GM12878 (cell line): ENCODE results near the gene FFAR2. TPM values are rescaled to one million over a fixed set of nuclear protein-coding genes. Genes with fewer than 3 reads are reported as not detected.

ENCODE experiments used
- ATAC-seq: fragments of 200-7000 bp; cut with Tn5 transposase; 3 replicates; pipeline ENCODE4 v1.9.1; 2020; ENCODE audit warnings: mild to moderate bottlenecking, moderate library complexity
- BruUV-seq: library from RNA; stranded (reverse); fragments of 400-500 nt; replicated peaks from 2 replicates; lab custom pipeline; 2021; lab: Mats Ljungman, UMichigan
- CTCF ChIA-PET: fragments of 300-600 bp; sonication (Branson Sonifier 250); formaldehyde crosslinking; extraction: SDS; loops from one replicate; lab custom pipeline; 2021; ENCODE audit warnings: inconsistent platforms; lab: Yijun Ruan, JAX
- POLR2A ChIA-PET: fragments of 350-600 bp; formaldehyde crosslinking; extraction: SDS; loops from one replicate; lab custom pipeline; 2021; ENCODE audit warnings: inconsistent platforms; lab: Charles Lee
- RAD21 ChIA-PET: fragments of 300-600 bp; sonication (Branson Sonifier 250); formaldehyde crosslinking; loops from one replicate; lab custom pipeline; 2023; ENCODE audit warnings: antibody characterized with exemption; ENCODE audit not compliant: unreplicated experiment; lab: Charles Lee
- SMC1A ChIA-PET: fragments of 300-600 bp; sonication (Branson Sonifier 250); formaldehyde crosslinking; loops from one replicate; lab custom pipeline; 2023; ENCODE audit not compliant: unreplicated experiment, uncharacterized antibody; lab: Charles Lee
- DNase-seq: peaks from one replicate; pipeline ENCODE4 v3.0.0-alpha.2; 2011; ENCODE audit warnings: low read depth, low spot score
- FAIRE-seq: peaks from 3 replicates; lab custom pipeline; 2011; peaks lifted over from hg19 to GRCh38; lab: Jason Lieb, UNC
- H2AFZ ChIP-seq: 2 replicates; pipeline ENCODE4 v1.6.0; 2011; ENCODE audit warnings: low read depth, low read length, control low read depth; ENCODE audit not compliant: control insufficient read depth
- H3K27ac ChIP-seq: 2 replicates; pipeline ENCODE4 v1.5.1; 2011; ENCODE audit warnings: control low read depth; ENCODE audit not compliant: control insufficient read depth, insufficient read depth
- H3K27me3 ChIP-seq, 2 experiments: replicated peaks in 1 of 2; 2 replicates each; pipeline versions ENCODE4 v1.6.0 to v1.6.1; 2011; ENCODE audit warnings: low read length in 1 of 2; ENCODE audit not compliant: control insufficient read depth in 2 of 2, insufficient read depth in 2 of 2
- H3K36me3 ChIP-seq, 2 experiments: 2 replicates each; pipeline ENCODE4 v1.5.1; 2011; ENCODE audit warnings: low read length in 1 of 2; ENCODE audit not compliant: control insufficient read depth in 2 of 2, insufficient read depth in 2 of 2
- H3K4me1 ChIP-seq: 2 replicates; pipeline ENCODE4 v1.6.1; 2011; ENCODE audit warnings: mild to moderate bottlenecking, low read length, moderate library complexity, mixed read lengths; ENCODE audit not compliant: control insufficient read depth, insufficient read depth
- H3K4me2 ChIP-seq: 2 replicates; pipeline ENCODE4 v1.6.0; 2011; ENCODE audit warnings: control low read depth; ENCODE audit not compliant: control insufficient read depth, insufficient read depth
- H3K4me3 ChIP-seq: fragments of 200-600 bp; sonication (generic); 2 replicates; pipeline ENCODE4 v1.5.1; 2016
- H3K79me2 ChIP-seq: 2 replicates; pipeline ENCODE4 v1.6.0; 2011; ENCODE audit warnings: low read length; ENCODE audit not compliant: control insufficient read depth, insufficient read depth
- H3K9ac ChIP-seq: 2 replicates; pipeline ENCODE4 v1.8.0; 2011; ENCODE audit warnings: low read length, control low read depth, mixed read lengths; ENCODE audit not compliant: control insufficient read depth, insufficient read depth
- H3K9me3 ChIP-seq: replicated peaks from 3 replicates; pipeline ENCODE4 v1.5.1; 2011; ENCODE audit warnings: mild to moderate bottlenecking, low read length; ENCODE audit not compliant: control insufficient read depth, insufficient read depth
- H4K20me1 ChIP-seq: 2 replicates; pipeline ENCODE4 v1.6.0; 2011; ENCODE audit not compliant: control insufficient read depth, insufficient read depth
- CBFB ChIP-seq: IDR thresholded peaks from 2 replicates; pipeline ENCODE4 v1.6.1; 2016; ENCODE audit warnings: antibody characterized with exemption, low read depth
- EED ChIP-seq: sonication (generic); IDR thresholded peaks from 2 replicates; pipeline ENCODE4 v1.6.1; 2016; ENCODE audit warnings: antibody characterized with exemption, low read depth
- IKZF1 ChIP-seq: fragments of 450-650 bp; conservative IDR thresholded peaks from 2 replicates; pipeline ENCODE4 v1.6.1; 2017; ENCODE audit warnings: antibody characterized with exemption, mild to moderate bottlenecking
- IRF4 ChIP-seq: IDR thresholded peaks from 2 replicates; pipeline ENCODE4 v1.6.1; 2011; ENCODE audit warnings: low read depth, low read length
- RBBP5 ChIP-seq: fragments of 200-600 bp; sonication (generic); conservative IDR thresholded peaks from 2 replicates; pipeline ENCODE4 v1.6.1; 2016
- SREBF1 ChIP-seq: IDR thresholded peaks from 2 replicates; pipeline ENCODE4 v1.6.1; 2012; ENCODE audit warnings: mild to moderate bottlenecking, low read length
- STAT3 ChIP-seq: IDR thresholded peaks from 2 replicates; pipeline ENCODE4 v1.6.1; 2011; ENCODE audit warnings: low read depth, low read length, improper control_type of control experiment
- TAF1 ChIP-seq: IDR thresholded peaks from 2 replicates; pipeline ENCODE4 v1.6.1; 2011; ENCODE audit warnings: mild to moderate bottlenecking, low read depth, low read length, borderline replicate concordance
- WGBS: methylation state at CpG from one replicate; pipeline ENCODE4 v1.1.6; 2016; ENCODE audit warnings: low lambda C conversion rate; ENCODE audit not compliant: insufficient replicate concordance, insufficient coverage; ENCODE audit errors: missing lambda C conversion rate; 5-methylcytosine and 5-hydroxymethylcytosine counted together
- in situ Hi-C: fragments of 300-500 bp; cut with MboI; formaldehyde crosslinking; loops from 9 replicates; pipeline ENCODE4 v1.14.3; 2018; ENCODE audit warnings: mixed read lengths
- intact Hi-C: fragments of 100-400 bp; cut with micrococcal nuclease; formaldehyde crosslinking; loops from one replicate; pipeline ENCODE4 v1.14.2; 2022; ENCODE audit not compliant: unreplicated experiment
- polyA plus RNA-seq, 11 experiments: library from polyadenylated mRNA; depleted of rRNA in 4 of 11; unstranded in 6 of 11; stranded (reverse) in 5 of 11; fragments of >200 nt; fragmentation: Nextera tagmentation in 4 of 11; fragmentation: Illumina TruSeq in 1 of 11; extraction: Ambion mirVana in 4 of 11; extraction: Trizol in 1 of 11; gene quantifications; 1 replicate in 1 of 11; 2 replicates in 10 of 11; pipeline versions ENCODE4 v1.2.1 to v1.2.3, GENCODE V29; 2011 to 2016; ENCODE audit warnings: inconsistent platforms in 2 of 11, missing spikeins in 2 of 11, low read depth in 1 of 11
- total RNA-seq, 4 experiments: library from RNA; depleted of rRNA in 3 of 4; stranded (reverse); fragments of >200 nt in 3 of 4; fragmentation: Illumina TruSeq in 1 of 4; extraction: Trizol in 1 of 4; gene quantifications; 2 replicates each; pipeline versions ENCODE4 v1.2.1 to v1.2.3, GENCODE V29; 2013 to 2021
- TF ChIP-seq, protein P1 (sequence below): IDR thresholded peaks from 2 replicates; pipeline ENCODE4 v1.6.1; 2011; ENCODE audit warnings: low read depth, mild to moderate bottlenecking, low read length, moderate library complexity, borderline replicate concordance; ENCODE audit errors: extremely low read depth
- TF ChIP-seq, protein P2 (sequence below): fragments of 450-650 bp; IDR thresholded peaks from 2 replicates; pipeline ENCODE4 v1.6.1; 2017; ENCODE audit warnings: low read depth, mild to moderate bottlenecking, moderate library complexity
- TF ChIP-seq, protein P3 (sequence below): fragments of 450-650 bp; IDR thresholded peaks from 2 replicates; pipeline ENCODE4 v1.6.1; 2018; ENCODE audit warnings: mild to moderate bottlenecking, low read depth, moderate library complexity; ENCODE audit not compliant: partially characterized antibody
- TF ChIP-seq, protein P4 (sequence below): fragments of 450-650 bp; IDR thresholded peaks from 2 replicates; pipeline ENCODE4 v1.6.1; 2017; ENCODE audit warnings: mild to moderate bottlenecking, low read depth, inconsistent platforms; ENCODE audit not compliant: poor library complexity, severe bottlenecking
- TF ChIP-seq, protein P5 (sequence below): IDR thresholded peaks from 2 replicates; pipeline ENCODE4 v1.6.1; 2011; ENCODE audit warnings: borderline replicate concordance, low read depth, mild to moderate bottlenecking, moderate library complexity, low read length; ENCODE audit not compliant: insufficient read depth, poor library complexity, severe bottlenecking

The FFAR2 gene
- total and polyA plus RNA-seq, 10 of the 15 experiments (the other 5 are each of a cell fraction or from before 2014, with no cell fraction given): 0.05 to 4.0 (median 2.1) TPM

DNA sequence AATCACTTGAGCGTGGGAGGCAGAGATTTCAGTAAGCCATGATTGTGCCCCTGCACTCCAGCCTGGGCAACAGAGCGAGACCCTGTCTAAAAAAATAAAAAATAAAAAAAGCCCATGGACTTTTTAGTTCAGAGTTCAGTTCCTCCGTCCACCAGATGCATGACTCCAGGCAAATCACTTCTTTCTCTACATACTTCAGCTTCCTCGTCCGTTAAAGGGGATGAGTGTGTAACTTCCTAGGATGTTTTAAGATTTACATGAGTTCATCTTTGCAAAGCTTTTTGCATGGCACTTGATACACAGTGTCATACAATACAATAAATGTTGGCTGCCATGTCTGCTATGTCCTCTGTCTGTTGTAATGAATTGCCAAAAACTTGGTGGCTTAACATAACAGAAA lies 10.0 kb upstream of the FFAR2 start:
- H4K20me1 ChIP-seq: no peaks in the 10 kb centered on the region
- intact Hi-C loops (no loop called here), in situ Hi-C loops (no loop called here)
- H3K36me3 ChIP-seq: no peaks in the 10 kb centered on the region
- H3K79me2 ChIP-seq: no peaks in the 10 kb centered on the region
- H3K4me2 ChIP-seq: no peak overlapping the region; the same call in 1 of the 2 replicates
- ChIA-PET POLR2A (interaction anchor here (0.6 kb wide), 1 partner anchor 14 kb away, joined by 4 read pairs; no protein-coding TSS in a partner anchor), SMC1A (interaction anchor here (0.7 to 1.0 kb wide), 2 partner anchors 13 to 35 kb away, joined by 3 read pairs; no protein-coding TSS in a partner anchor), RAD21 (no interaction called here), CTCF (interaction anchor here (1.0 to 1.1 kb wide), 2 partner anchors 10 to 12 kb away, joined by 3 to 4 read pairs; partner anchors contain the start of gene FFAR2)
- H3K9me3 ChIP-seq: no peaks in the 10 kb centered on the region
- no peak for ATAC-seq
- no peak overlapping the region for H3K9ac ChIP-seq
- no peak for FAIRE-seq
- no peak overlapping the region for H2AFZ ChIP-seq
- H3K27ac ChIP-seq: no peak overlapping the region
- H3K4me1 ChIP-seq: peaks cover 35% of the 10 kb centered on the region
- H3K4me3 ChIP-seq: no peak overlapping the region
- DNase-seq: no peak
- no peaks in the 10 kb centered on the region for H3K27me3 ChIP-seq
- no peak for TF ChIP-seq IKZF1
- no peak for TF ChIP-seq CBFB
- TF ChIP-seq, protein P1, sequence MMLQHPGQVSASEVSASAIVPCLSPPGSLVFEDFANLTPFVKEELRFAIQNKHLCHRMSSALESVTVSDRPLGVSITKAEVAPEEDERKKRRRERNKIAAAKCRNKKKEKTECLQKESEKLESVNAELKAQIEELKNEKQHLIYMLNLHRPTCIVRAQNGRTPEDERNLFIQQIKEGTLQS: no peak
- TF ChIP-seq, protein P2, sequence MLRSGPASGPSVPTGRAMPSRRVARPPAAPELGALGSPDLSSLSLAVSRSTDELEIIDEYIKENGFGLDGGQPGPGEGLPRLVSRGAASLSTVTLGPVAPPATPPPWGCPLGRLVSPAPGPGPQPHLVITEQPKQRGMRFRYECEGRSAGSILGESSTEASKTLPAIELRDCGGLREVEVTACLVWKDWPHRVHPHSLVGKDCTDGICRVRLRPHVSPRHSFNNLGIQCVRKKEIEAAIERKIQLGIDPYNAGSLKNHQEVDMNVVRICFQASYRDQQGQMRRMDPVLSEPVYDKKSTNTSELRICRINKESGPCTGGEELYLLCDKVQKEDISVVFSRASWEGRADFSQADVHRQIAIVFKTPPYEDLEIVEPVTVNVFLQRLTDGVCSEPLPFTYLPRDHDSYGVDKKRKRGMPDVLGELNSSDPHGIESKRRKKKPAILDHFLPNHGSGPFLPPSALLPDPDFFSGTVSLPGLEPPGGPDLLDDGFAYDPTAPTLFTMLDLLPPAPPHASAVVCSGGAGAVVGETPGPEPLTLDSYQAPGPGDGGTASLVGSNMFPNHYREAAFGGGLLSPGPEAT: no peak
- TF ChIP-seq IRF4: no peak
- no peak for TF ChIP-seq TAF1
- no peak for TF ChIP-seq STAT3
- TF ChIP-seq EED: no peak
- TF ChIP-seq, protein P3, sequence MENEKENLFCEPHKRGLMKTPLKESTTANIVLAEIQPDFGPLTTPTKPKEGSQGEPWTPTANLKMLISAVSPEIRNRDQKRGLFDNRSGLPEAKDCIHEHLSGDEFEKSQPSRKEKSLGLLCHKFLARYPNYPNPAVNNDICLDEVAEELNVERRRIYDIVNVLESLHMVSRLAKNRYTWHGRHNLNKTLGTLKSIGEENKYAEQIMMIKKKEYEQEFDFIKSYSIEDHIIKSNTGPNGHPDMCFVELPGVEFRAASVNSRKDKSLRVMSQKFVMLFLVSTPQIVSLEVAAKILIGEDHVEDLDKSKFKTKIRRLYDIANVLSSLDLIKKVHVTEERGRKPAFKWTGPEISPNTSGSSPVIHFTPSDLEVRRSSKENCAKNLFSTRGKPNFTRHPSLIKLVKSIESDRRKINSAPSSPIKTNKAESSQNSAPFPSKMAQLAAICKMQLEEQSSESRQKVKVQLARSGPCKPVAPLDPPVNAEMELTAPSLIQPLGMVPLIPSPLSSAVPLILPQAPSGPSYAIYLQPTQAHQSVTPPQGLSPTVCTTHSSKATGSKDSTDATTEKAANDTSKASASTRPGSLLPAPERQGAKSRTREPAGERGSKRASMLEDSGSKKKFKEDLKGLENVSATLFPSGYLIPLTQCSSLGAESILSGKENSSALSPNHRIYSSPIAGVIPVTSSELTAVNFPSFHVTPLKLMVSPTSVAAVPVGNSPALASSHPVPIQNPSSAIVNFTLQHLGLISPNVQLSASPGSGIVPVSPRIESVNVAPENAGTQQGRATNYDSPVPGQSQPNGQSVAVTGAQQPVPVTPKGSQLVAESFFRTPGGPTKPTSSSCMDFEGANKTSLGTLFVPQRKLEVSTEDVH: no peak
- no peak for TF ChIP-seq RBBP5
- no peak for TF ChIP-seq SREBF1
- TF ChIP-seq, protein P4, sequence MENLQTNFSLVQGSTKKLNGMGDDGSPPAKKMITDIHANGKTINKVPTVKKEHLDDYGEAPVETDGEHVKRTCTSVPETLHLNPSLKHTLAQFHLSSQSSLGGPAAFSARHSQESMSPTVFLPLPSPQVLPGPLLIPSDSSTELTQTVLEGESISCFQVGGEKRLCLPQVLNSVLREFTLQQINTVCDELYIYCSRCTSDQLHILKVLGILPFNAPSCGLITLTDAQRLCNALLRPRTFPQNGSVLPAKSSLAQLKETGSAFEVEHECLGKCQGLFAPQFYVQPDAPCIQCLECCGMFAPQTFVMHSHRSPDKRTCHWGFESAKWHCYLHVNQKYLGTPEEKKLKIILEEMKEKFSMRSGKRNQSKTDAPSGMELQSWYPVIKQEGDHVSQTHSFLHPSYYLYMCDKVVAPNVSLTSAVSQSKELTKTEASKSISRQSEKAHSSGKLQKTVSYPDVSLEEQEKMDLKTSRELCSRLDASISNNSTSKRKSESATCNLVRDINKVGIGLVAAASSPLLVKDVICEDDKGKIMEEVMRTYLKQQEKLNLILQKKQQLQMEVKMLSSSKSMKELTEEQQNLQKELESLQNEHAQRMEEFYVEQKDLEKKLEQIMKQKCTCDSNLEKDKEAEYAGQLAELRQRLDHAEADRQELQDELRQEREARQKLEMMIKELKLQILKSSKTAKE: no peak
- TF ChIP-seq, protein P5, sequence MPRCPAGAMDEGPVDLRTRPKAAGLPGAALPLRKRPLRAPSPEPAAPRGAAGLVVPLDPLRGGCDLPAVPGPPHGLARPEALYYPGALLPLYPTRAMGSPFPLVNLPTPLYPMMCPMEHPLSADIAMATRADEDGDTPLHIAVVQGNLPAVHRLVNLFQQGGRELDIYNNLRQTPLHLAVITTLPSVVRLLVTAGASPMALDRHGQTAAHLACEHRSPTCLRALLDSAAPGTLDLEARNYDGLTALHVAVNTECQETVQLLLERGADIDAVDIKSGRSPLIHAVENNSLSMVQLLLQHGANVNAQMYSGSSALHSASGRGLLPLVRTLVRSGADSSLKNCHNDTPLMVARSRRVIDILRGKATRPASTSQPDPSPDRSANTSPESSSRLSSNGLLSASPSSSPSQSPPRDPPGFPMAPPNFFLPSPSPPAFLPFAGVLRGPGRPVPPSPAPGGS: no peak
- BruUV-seq: no TSS peak
- 72% methylated on average over 5 of the region's 5 CpGs for WGBS
